ENCODE results near the gene CEP85. TPM values are rescaled to one million over a fixed set of nuclear protein-coding genes. Genes with fewer than 3 reads are reported as not detected.

Gene CEP85
- total and polyA plus RNA-seq, 2 of the 13 experiments (the other 11 are each of a cell fraction or from before 2014, with no cell fraction given), result 16.1 to 26.7 TPM

GRCh38 chr1:26278724-26279455 is 44.9 kb downstream of the CEP85 start:
- DNase-seq (ENCODE audit: low spot score), result no peak
- ChIA-PET CTCF (ENCODE audit: low intra/inter-chr PET ratio, low total read pairs) (no interaction called here), POLR2A (interaction anchor here (0.7 to 2.9 kb wide), 7 partner anchors 44 to 153 kb away, joined by 3 to 13 read pairs (median 5); partner anchors contain the start of genes CEP85, CRYBG2 and DHDDS)
- Histone ChIP-seq H3K4me3 (replicated peaks in 1 of 3; ENCODE audit: insufficient read depth in 1 of 3, low read depth in 2 of 3, low read length in 3 of 3) (peak overlapping the region; percentile 61 to 78 (median 68); a peak in 5 of 6 replicates), H3K27ac (ENCODE audit: extremely low read length, insufficient read depth, low read length) (peak overlapping the region; percentile 51), H4K20me1 (ENCODE audit: insufficient read depth, low read length) (no peaks in the 10 kb centered on the region), H2AFZ (ENCODE audit: low read length) (no peak overlapping the region), H3K4me1 (ENCODE audit: insufficient read depth, low read length) (peaks cover 39% of the 10 kb centered on the region), H3K36me3 (replicated peaks in 1 of 2; ENCODE audit: control insufficient read depth in 1 of 2, insufficient read depth in 2 of 2, low read length in 2 of 2) (peaks cover 14 to 39% of the 10 kb centered on the region in 2 experiments), H3K4me2 (ENCODE audit: low read depth, low read length) (peak overlapping the region; percentile 85), H3K9me3 (ENCODE audit: low read length) (no peaks in the 10 kb centered on the region), H3K27me3 (ENCODE audit: control insufficient read depth in 1 of 2, insufficient read depth in 2 of 2, low read length in 2 of 2) (no peaks in the 10 kb centered on the region), H3K79me2 (ENCODE audit: insufficient read depth, low read length) (no peaks in the 10 kb centered on the region), H3K9ac (ENCODE audit: insufficient read depth, low read depth, low read length) (peak overlapping the region; percentile 69)
- in situ Hi-C loops (cut with HindIII; ENCODE audit: extremely low pct_ligation_motif_present, low pct_unique_long_range_greater_than_20kb) (no loop called here), intact Hi-C loops (cut with micrococcal nuclease; ENCODE audit: unreplicated experiment) (no loop called here)
- TF ChIP-seq PTBP1 (IDR thresholded peaks at IDR 0.05; ENCODE audit: low read depth, low read length, poor library complexity, severe bottlenecking), result no peak
- 0 out of 2 replicates have a peak, but pooled peaks have one; percentile 4 for TF ChIP-seq MED1 (CRISPR knock-in tag; IDR thresholded peaks at IDR 0.05)
- WGBS (ENCODE audit: low lambda C conversion rate), result 89% methylated on average over 7 of the region's 9 CpGs
- ATAC-seq, result no peak
- no peak for FAIRE-seq
- BruUV-seq (replicated peaks), result TSS peak; percentile 65

DNA sequence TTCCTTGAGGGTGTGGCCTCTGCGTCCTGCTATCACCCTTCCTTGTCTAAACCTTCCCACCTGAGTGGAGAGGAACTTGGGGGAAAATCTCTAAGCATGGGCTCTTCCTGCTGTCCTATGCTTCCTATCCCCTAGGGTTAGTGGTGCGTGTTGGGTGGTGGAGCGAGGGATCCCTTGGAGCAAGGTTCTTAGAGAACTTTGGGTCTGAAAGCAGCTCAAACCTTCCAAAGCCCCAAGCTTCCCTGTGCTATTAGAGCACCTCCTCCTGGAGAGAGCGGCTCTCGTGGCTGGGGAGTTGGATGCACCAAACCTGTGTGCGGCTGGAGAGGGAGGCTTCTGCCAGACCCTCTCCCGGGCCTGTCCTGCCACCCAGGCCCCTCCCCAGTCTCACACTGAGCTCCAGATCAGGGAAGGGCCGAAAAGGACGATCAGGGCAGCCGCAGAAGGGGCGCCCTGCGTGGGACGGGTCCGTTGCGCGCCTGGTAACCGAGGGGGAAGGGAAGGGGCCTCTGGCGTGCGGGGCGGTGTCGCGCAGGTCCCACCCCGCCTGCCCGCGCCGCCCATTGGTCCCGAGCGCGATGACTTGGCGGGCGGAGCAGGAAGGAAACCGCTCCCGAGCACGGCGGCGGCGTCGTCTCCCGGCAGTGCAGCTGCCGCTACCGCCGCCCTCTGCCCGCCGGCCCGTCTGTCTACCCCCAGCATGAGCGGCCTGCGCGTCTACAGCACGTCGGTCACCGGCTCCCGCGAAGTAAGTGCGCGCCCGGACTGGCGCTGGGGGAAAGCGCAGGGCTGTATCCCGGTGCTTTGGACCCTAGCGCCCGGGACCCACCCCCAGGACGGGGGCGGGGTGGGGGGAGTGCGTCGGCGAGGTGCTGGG is 45.7 kb downstream of the CEP85 start, which contains the start of gene SH3BGRL3:
SH3BGRL3 (plus strand) TSS at position 631 of the 877 bp plus-strand sequence; CDS start at position 701, 70 bp downstream.
- BruUV-seq (replicated peaks), result no TSS peak
- no peaks in the 10 kb centered on the region for H4K20me1 ChIP-seq (ENCODE audit: insufficient read depth, low read length)
- H3K79me2 ChIP-seq (ENCODE audit: insufficient read depth, low read length), result no peaks in the 10 kb centered on the region
- ChIA-PET CTCF (ENCODE audit: low intra/inter-chr PET ratio, low total read pairs) (no interaction called here), POLR2A (interaction anchor here (0.7 to 2.9 kb wide), 8 partner anchors 45 to 152 kb away, joined by 3 to 13 read pairs (median 4); partner anchors contain the start of genes CEP85, CRYBG2 and DHDDS)
- peak within 1 kb of the TSS; percentile 51 for H3K27ac ChIP-seq (ENCODE audit: extremely low read length, insufficient read depth, low read length)
- peak within 1 kb of the TSS; percentile 61 to 78 (median 68); a peak in 5 of 6 replicates for H3K4me3 ChIP-seq (replicated peaks in 1 of 3; ENCODE audit: insufficient read depth in 1 of 3, low read depth in 2 of 3, low read length in 3 of 3)
- H3K4me1 ChIP-seq (ENCODE audit: insufficient read depth, low read length), result peaks cover 39% of the 10 kb centered on the region
- no peaks in the 10 kb centered on the region for H3K9me3 ChIP-seq (ENCODE audit: low read length)
- no peaks in the 10 kb centered on the region for H3K27me3 ChIP-seq (ENCODE audit: control insufficient read depth in 1 of 2, insufficient read depth in 2 of 2, low read length in 2 of 2)
- FAIRE-seq (no peak), DNase-seq (ENCODE audit: low spot score) (peak; percentile 55), ATAC-seq (peak; percentile 90)
- in situ Hi-C loops (cut with HindIII; ENCODE audit: extremely low pct_ligation_motif_present, low pct_unique_long_range_greater_than_20kb) (loop anchor here (5.0 kb wide), 2 partner anchors 43 to 113 kb away; no protein-coding TSS in a partner anchor), intact Hi-C loops (cut with micrococcal nuclease; ENCODE audit: unreplicated experiment) (no loop called here)
- H3K9ac ChIP-seq (ENCODE audit: insufficient read depth, low read depth, low read length), result peak within 1 kb of the TSS; percentile 69
- H3K4me2 ChIP-seq (ENCODE audit: low read depth, low read length), result peak within 1 kb of the TSS; percentile 85
- WGBS (ENCODE audit: low lambda C conversion rate), result 56% methylated on average over 5 of the region's 66 CpGs
- H2AFZ ChIP-seq (ENCODE audit: low read length), result no peak within 1 kb of the TSS
- H3K36me3 ChIP-seq (replicated peaks in 1 of 2; ENCODE audit: control insufficient read depth in 1 of 2, insufficient read depth in 2 of 2, low read length in 2 of 2), result peaks cover 14 to 33% of the 10 kb centered on the region in 2 experiments
- no peak for TF ChIP-seq TRIM22 (IDR thresholded peaks at IDR 0.05)
- TF ChIP-seq, protein P1, sequence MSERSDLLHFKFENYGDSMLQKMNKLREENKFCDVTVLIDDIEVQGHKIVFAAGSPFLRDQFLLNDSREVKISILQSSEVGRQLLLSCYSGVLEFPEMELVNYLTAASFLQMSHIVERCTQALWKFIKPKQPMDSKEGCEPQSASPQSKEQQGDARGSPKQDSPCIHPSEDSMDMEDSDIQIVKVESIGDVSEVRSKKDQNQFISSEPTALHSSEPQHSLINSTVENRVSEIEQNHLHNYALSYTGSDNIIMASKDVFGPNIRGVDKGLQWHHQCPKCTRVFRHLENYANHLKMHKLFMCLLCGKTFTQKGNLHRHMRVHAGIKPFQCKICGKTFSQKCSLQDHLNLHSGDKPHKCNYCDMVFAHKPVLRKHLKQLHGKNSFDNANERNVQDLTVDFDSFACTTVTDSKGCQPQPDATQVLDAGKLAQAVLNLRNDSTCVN (CRISPR knock-in tag; IDR thresholded peaks at IDR 0.05; ENCODE audit: borderline replicate concordance), result no peak

All from HepG2 (cell line).